NCI-H510A treated with DMSO at 0.1 percent for 48 hours (cell line): ENCODE data around the gene PEDS1.
"Not testable (repeated sequence)": the region's sequence is repeated elsewhere in the genome, so short reads cannot be mapped to it uniquely, and the experiment has no call there.

Experiments
- DNase-seq: peaks from one replicate; lab custom pipeline; 2025; lab: John Stamatoyannopoulos, UW

PEDS1 gene

GRCh38 chr20:50153500-50154377 lies at the start of gene PEDS1:
PEDS1 (minus strand) TSS chr20:50153723; CDS start chr20:50153637, 86 bp downstream.
- DNase-seq, result peak; percentile 82

- DNase-seq, result no peak
Measured at GRCh38 chr20:50202677-50203076, 49.2 kb upstream of the PEDS1 start.

- not testable (repeated sequence) for DNase-seq
Measured at GRCh38 chr20:50201710-50202109, 48.2 kb upstream of the PEDS1 start.

- DNase-seq, result no peak
Measured at GRCh38 chr20:50200482-50201104, 47.1 kb upstream of the PEDS1 start.

GRCh38 chr20:50199703-50200102 lies 46.2 kb upstream of the PEDS1 start:
- no peak for DNase-seq

- DNase-seq, result no peak
Measured at GRCh38 chr20:50198716-50199115, 45.2 kb upstream of the PEDS1 start.

GRCh38 chr20:50198180-50198666 lies 44.7 kb upstream of the PEDS1 start:
- no peak for DNase-seq

- no peak for DNase-seq
Measured at GRCh38 chr20:50197463-50198179, 44.1 kb upstream of the PEDS1 start.

GRCh38 chr20:50196896-50197295 lies 43.4 kb upstream of the PEDS1 start:
- no peak for DNase-seq

GRCh38 chr20:50196248-50196647 lies 42.7 kb upstream of the PEDS1 start:
- no peak for DNase-seq

- DNase-seq, result no peak
Measured at GRCh38 chr20:50195524-50196120, 42.1 kb upstream of the PEDS1 start.

- DNase-seq, result no peak
Measured at GRCh38 chr20:50194831-50195523, 41.5 kb upstream of the PEDS1 start.

GRCh38 chr20:50194422-50194830 lies 40.9 kb upstream of the PEDS1 start:
- no peak for DNase-seq

GRCh38 chr20:50193836-50194421 lies 40.4 kb upstream of the PEDS1 start:
- DNase-seq, result no peak

- DNase-seq, result no peak
Measured at GRCh38 chr20:50193199-50193835, 39.8 kb upstream of the PEDS1 start.

GRCh38 chr20:50192364-50193198 lies 39.1 kb upstream of the PEDS1 start:
- DNase-seq, result peak; percentile 75

GRCh38 chr20:50191544-50192363 lies 38.2 kb upstream of the PEDS1 start:
- DNase-seq, result peak; percentile 36

- peak; percentile 52 for DNase-seq
Measured at GRCh38 chr20:50191065-50191543, 37.6 kb upstream of the PEDS1 start.
